T1000 (cell line): ENCODE results near the gene CYP2J2.
"Not testable (repeated sequence)": the region's sequence is repeated elsewhere in the genome, so short reads cannot be mapped to it uniquely, and the experiment has no call there.

Experiments used
- DNase-seq: peaks from one replicate; lab custom pipeline; 2025; ENCODE audit warnings: mixed read lengths; lab: John Stamatoyannopoulos, UW

The CYP2J2 gene

GRCh38 chr1:59877108-59877682 lies 49.4 kb downstream of the CYP2J2 start:
- DNase-seq: no peak

GRCh38 chr1:59871746-59872145 lies 54.8 kb downstream of the CYP2J2 start:
- DNase-seq: no peak

GRCh38 chr1:59866462-59866861 lies 60.1 kb downstream of the CYP2J2 start:
- DNase-seq: no peak

- DNase-seq: no peak
Observed at GRCh38 chr1:59857679-59858354, 68.8 kb downstream of the CYP2J2 start.

- DNase-seq: no peak
Observed at GRCh38 chr1:59856725-59857338, 69.7 kb downstream of the CYP2J2 start.

- DNase-seq: not testable (repeated sequence)
Observed at GRCh38 chr1:59855297-59855696, 71.3 kb downstream of the CYP2J2 start.

- no peak for DNase-seq
Observed at GRCh38 chr1:59852117-59852516, 74.5 kb downstream of the CYP2J2 start.

GRCh38 chr1:59846895-59847282 lies 79.7 kb downstream of the CYP2J2 start:
- no peak for DNase-seq

- DNase-seq: no peak
Observed at GRCh38 chr1:59846209-59846894, 80.2 kb downstream of the CYP2J2 start.

GRCh38 chr1:59845091-59845490 lies 81.5 kb downstream of the CYP2J2 start:
- no peak for DNase-seq
